Mucosa of stomach (tissue), 1 donor: ENCODE results near the gene GYPB.
"Not testable (repeated sequence)": the region's sequence is repeated elsewhere in the genome, so short reads cannot be mapped to it uniquely, and the experiment has no call there.

ENCODE experiments used
- H3K27me3 ChIP-seq: one replicate; pipeline ENCODE4 v1.7.0; 2013; ENCODE audit warnings: mild to moderate bottlenecking, low read length; ENCODE audit not compliant: control insufficient read depth, insufficient read depth
- H3K36me3 ChIP-seq: one replicate; pipeline ENCODE4 v1.7.0; 2013; ENCODE audit warnings: low read length; ENCODE audit not compliant: control insufficient read depth, insufficient read depth
- H3K4me1 ChIP-seq: one replicate; pipeline ENCODE4 v1.7.0; 2013; ENCODE audit warnings: mild to moderate bottlenecking, low read length; ENCODE audit not compliant: control insufficient read depth, insufficient read depth
- H3K4me3 ChIP-seq: one replicate; pipeline ENCODE4 v1.7.0; 2013; ENCODE audit warnings: low read length
- H3K9ac ChIP-seq: one replicate; pipeline ENCODE4 v1.7.0; 2013; ENCODE audit warnings: mild to moderate bottlenecking, low read length, moderate library complexity
- H3K9me3 ChIP-seq: one replicate; pipeline ENCODE4 v1.7.0; 2013; ENCODE audit warnings: mild to moderate bottlenecking, low read length, moderate library complexity; ENCODE audit not compliant: control insufficient read depth
- donor health status: Pancreatic carcinoma.

Gene GYPB

DNA sequence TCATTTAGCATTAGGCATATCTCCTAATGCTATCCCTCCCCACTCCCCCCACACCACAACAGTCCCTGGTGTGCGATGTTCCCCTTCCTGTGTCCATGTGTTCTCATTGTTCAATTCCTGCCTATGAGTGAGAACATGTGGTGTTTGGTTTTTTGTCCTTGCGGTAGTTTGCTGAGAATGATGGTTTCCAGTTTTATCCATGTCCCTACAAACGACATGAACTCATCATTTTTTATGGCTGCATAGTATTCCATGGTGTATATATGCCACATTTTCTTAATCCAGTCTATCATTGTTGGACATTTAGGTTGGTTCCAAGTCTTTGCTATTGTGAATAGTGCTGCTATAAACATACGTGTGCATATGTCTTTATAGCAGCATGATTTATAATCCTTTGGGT lies 7.5 kb upstream of the GYPB start:
- not testable (repeated sequence) for H3K9me3 ChIP-seq, H3K36me3 ChIP-seq, H3K9ac ChIP-seq, H3K4me3 ChIP-seq, H3K27me3 ChIP-seq, H3K4me1 ChIP-seq

DNA sequence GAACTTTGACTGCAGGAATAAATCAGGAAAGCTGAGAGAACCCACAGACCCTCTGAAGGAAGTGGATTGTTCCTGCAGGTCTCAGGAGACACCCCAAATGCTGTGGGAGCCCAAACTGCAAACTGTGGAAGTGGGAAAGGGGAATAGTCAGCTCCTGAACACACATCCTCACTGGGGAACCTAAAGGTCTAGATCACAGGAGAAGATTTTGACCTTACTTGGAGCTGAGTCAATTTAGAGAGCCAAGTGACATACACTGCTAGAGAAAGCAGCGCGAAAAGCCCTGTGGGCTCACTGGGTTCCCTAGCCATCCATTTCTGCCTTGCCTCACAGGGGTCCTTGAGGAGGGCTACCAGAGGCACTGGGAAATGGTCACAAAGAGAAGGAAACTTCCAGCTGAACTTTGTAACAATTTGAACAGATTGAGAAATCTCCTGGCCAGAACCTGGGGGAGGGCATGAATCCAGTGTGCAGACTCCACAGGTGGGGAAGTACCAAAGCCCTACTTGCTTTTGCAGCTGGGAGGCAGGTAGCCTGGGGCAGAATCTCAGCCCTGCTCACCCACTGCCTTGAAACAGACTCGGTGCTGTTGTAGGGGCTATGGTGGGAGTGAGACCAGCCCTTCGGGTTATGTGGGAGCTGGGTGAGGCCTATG lies 5.3 kb upstream of the GYPB start:
- H3K4me1 ChIP-seq, H3K9ac ChIP-seq, H3K4me3 ChIP-seq, H3K9me3 ChIP-seq, H3K27me3 ChIP-seq, H3K36me3 ChIP-seq: not testable (repeated sequence)

DNA sequence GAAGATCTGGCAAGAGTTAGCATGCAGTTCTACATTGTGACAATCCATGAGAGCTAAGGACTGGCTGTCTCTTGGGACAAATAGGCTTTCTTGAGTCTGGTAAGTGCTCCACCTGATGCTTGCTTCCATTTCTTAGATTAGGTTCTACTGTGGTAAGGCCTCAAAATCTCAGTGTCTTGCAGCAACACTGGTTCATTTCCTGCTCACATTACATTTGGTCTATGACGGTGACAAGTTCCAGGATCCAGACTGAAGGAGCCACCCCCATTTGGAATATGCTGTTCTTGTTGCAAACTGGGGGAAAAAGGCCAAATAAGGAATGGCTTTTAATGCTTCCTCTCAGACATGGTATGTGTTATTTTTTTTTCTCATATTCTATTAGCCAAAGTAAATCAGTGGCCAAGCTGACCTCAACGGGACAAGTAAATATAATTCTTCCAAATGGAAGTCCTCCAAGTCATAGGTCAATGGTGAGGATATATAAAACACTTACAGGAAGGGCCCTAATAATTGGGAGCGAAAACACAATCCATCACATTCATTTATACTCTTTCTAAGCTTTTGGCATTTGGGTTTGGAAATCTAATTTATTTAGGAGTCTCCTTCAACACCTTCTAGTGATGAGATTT lies 3.7 kb upstream of the GYPB start:
- H3K9ac ChIP-seq, H3K9me3 ChIP-seq, H3K27me3 ChIP-seq, H3K4me1 ChIP-seq, H3K36me3 ChIP-seq, H3K4me3 ChIP-seq: not testable (repeated sequence)

DNA sequence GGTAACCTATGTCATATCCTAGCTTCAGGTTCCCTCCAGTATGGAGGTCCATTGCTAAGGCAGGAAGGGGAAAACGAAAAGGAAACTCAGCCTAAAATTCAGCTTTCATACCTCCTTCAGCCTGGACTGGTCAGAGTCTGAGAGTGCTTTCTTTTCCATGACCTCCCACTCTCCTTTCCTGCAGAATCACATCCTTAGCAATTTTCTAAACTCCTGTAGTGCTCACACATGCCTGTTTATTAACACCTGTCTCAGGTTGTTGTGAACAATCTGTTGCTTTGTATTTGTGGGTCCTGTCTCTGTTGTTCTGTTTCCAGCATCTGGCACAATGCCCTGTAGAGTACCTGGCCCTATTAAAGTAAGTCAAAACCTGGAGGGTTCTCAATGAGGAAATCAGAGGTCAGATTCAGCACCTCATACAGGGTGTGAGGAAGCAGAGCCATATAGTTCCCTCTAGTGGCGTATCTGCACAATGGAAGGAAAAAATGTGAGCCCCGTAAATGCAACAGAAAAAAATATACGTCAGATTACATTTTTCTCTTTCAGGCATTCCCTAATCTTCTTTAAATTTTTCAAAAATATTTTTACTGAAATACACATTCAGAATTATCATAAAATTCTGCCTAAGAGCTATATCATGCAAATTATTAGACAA lies 2.3 kb upstream of the GYPB start:
- not testable (repeated sequence) for H3K4me3 ChIP-seq, H3K9me3 ChIP-seq, H3K27me3 ChIP-seq, H3K4me1 ChIP-seq, H3K9ac ChIP-seq, H3K36me3 ChIP-seq

DNA sequence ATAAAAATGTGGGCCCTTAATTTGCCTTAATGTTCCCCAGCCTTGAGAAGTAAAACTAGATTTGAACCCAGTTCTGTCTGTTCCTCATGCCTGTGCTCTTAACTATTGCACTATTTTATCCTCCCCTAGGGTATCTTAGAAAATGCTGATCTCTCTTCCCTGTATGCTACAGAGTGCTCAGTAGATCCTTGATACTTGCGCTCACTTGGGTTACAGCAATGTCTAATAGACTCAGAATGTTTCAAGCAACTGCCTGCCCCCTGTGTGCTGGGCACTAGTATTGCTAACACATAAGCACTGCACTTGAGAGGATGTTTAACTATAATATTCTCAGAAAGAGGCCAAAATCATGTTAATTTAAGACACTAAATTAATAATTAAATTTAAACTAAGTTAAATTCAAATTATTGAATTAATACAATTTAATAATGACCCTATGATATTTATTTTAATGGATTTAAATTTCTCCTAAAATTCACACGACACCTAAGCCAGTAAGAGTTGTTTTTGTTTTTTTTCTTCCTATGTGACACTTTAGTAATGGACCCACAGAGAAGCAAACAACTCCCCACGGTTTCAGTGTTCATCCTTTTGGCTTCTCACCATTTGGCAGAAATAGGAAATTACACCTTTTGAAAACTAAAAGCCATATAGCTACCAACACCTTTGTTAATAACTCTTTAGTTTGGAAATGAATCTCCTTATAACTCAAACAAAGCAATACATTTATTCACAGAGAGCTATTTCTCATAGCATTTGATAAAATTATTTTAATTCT lies 768 bp downstream of the GYPB start:
- H3K4me1 ChIP-seq, H3K27me3 ChIP-seq, H3K9me3 ChIP-seq, H3K9ac ChIP-seq, H3K4me3 ChIP-seq, H3K36me3 ChIP-seq: not testable (repeated sequence)

DNA sequence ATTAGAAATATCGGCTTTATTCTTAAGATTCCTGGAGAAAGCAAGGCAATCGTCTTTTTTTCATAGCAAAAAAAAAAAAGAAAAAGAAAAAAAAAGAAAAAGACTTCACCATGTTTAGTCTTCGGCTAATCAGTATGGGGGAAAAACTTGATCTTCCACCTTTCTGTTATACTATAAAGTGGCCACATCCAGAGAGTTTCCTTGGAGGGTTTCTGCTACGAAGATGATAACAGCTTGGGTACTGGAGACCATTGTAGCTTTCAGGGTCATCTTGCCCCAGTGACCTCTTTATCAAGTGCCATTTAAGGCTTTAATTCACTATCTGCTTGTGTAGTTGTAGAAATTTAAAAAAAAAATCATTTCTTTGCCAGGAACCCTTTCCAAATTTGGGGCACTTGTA lies 1.9 kb downstream of the GYPB start:
- not testable (repeated sequence) for H3K36me3 ChIP-seq, H3K9ac ChIP-seq, H3K4me1 ChIP-seq, H3K27me3 ChIP-seq, H3K9me3 ChIP-seq, H3K4me3 ChIP-seq

DNA sequence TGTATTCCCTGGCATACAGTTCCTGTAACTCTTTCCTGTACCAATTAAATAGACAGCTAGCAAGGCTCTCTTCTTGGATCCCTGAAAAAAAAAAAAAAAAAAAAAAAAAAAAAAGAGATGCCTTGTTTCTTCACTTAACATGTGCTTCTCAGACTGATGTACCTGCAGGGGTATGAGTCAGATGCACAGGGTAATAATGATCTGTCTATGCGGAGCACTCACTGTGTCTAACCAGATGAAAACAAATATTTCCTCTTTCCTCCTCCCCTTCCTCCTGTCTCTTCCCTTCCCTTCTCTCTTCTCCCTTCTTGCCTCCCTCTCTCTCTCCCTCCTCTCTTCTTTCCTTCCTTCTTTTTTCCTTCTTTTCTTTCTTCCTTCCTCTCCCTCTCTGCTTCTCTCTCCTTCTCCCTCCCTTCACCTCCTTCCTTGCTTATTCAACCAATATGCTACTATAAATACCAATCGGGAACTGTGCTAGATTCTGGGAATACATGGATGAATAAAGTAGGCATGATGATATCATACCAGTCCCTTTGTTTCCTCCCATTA lies 3.0 kb downstream of the GYPB start:
- H3K4me1 ChIP-seq, H3K36me3 ChIP-seq, H3K4me3 ChIP-seq, H3K27me3 ChIP-seq, H3K9ac ChIP-seq, H3K9me3 ChIP-seq: not testable (repeated sequence)

DNA sequence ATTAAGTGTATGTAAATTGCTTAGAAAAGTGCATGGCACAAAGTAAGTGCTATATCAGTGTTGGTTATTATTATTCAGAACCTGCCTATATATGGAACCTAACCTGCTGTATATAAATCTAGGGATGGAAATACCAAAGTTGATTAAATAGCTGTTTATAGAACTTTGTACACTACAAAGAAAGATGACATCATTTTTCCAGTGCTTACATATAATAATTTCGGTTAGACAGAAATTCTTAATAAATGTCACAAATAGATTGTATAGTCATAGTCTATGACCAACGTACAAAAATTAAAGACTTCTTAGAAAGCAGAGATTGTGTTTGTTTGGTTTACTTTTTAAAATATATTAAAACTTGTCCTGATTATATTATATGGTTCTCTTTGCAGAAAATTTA lies 4.4 kb downstream of the GYPB start:
- Histone ChIP-seq H3K36me3 (no peaks in the 10 kb centered on the region), H3K27me3 (no peaks in the 10 kb centered on the region), H3K9ac (no peak overlapping the region)

DNA sequence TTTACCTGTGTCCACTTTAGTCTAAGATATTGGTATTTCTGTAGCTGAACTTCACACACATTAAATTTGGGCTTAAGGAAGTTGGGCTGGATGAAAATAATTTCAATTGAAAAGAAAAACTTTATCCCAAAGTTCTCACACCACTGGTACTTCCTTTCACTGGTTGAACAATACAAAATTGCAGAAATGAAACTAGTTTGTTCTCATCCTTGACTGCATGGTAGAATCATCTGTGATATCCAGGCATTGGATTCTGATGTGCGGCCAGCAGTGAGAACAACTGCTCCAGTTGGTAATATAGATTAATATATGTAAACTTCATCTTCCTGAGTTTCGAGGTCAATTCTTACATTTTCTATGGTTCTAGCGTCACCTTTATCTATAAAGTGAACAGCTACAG lies 10.6 kb downstream of the GYPB start:
- not testable (repeated sequence) for H3K4me1 ChIP-seq, H3K36me3 ChIP-seq, H3K9ac ChIP-seq, H3K4me3 ChIP-seq, H3K27me3 ChIP-seq, H3K9me3 ChIP-seq

More for the DNA sequence above, 4.4 kb downstream of the GYPB start:
- Histone ChIP-seq H3K9me3 (no peaks in the 10 kb centered on the region), H3K4me3 (no peak overlapping the region), H3K4me1 (no peaks in the 10 kb centered on the region)

DNA sequence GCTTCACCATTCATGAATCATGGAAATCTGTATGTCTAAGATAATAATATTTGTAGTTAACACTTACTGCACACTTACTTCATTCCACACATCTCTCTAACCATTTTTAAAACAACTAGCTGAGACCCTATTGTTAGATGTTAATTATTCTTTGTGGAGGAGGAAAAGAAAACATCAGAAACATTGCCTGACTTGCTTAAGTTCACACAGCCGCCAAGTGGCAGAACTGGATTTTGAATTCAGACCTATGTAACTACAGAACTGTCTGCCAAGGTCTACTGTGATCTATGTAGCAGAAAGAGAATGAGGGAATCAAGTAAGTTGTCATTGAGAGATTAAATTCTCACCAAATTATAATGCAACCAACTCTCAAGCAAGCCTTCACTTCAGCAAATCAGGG lies 11.2 kb downstream of the GYPB start:
- not testable (repeated sequence) for H3K9me3 ChIP-seq, H3K4me3 ChIP-seq, H3K4me1 ChIP-seq, H3K27me3 ChIP-seq, H3K36me3 ChIP-seq, H3K9ac ChIP-seq

DNA sequence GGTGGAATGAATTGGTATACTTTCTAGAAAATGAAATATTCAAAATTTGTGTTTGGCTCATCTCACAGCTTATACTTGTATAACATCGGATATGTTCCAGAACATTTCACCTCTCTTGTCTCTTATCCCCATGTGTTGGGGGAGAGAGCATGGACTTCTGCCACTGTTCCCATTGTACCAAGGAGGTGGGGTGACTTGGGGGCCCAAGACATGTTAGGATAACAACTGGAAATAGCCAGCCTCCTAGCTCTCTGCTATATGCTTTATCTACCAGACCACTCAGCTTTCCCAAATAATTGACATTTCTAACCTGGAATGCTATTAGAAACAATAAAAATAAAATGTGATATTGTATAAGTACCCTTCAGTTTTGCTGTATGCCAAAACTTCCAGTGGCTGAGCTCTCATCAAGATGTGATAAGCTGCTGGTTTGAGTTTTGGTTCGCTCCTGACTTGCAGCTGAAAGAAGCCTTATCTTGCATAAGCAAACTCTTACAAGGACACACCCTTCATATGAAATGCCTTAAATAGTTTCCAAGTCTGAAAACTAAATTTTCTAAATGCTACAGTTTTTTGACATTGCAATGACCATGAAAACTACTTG lies 12.9 kb downstream of the GYPB start:
- H3K36me3 ChIP-seq, H3K9ac ChIP-seq, H3K27me3 ChIP-seq: not testable (repeated sequence)

DNA sequence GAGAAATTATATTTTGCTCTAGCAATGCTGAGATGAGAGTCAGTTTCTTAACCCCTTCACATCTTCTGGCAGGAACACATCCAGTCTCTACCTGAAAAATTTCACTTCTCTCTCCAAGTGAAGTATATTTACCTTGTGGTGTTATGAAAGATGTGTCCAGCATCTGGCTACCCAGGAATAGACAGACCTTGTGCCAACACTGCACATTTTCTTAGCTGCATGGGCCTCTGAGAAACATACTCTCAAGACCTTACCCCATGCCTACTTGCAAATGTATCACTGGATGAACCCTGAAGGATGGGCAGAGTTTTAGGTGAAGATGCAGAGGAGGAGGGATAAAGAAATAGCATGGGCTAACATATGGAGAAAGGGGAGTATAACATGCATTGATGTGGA lies 13.6 kb downstream of the GYPB start:
- not testable (repeated sequence) for H3K9ac ChIP-seq, H3K9me3 ChIP-seq, H3K4me1 ChIP-seq, H3K4me3 ChIP-seq, H3K36me3 ChIP-seq, H3K27me3 ChIP-seq

More for the DNA sequence above, 12.9 kb downstream of the GYPB start:
- H3K4me1 ChIP-seq, H3K9me3 ChIP-seq, H3K4me3 ChIP-seq: not testable (repeated sequence)
